Upper lobe of right lung (tissue), 1 donor: ENCODE results near the gene ANKRD63. TPM values are rescaled to one million over a fixed set of nuclear protein-coding genes. Genes with fewer than 3 reads are reported as not detected.

Source experiments
- ATAC-seq: fragments of 200-7000 bp; cut with Tn5 transposase; one replicate; pipeline ENCODE4 v1.9.1; 2020; ENCODE audit warnings: mild to moderate bottlenecking, moderate library complexity
- DNase-seq: peaks from one replicate; pipeline ENCODE4 v3.0.0-alpha.2; 2020
- H3K27ac ChIP-seq: fragments of 200-600 bp; one replicate; pipeline ENCODE4 v1.8.0; 2022
- H3K27me3 ChIP-seq: fragments of 200-600 bp; one replicate; pipeline ENCODE4 v1.8.0; 2022; ENCODE audit warnings: mild to moderate bottlenecking
- H3K36me3 ChIP-seq: fragments of 200-600 bp; one replicate; pipeline ENCODE4 v1.8.0; 2022
- H3K4me1 ChIP-seq: fragments of 200-600 bp; one replicate; pipeline ENCODE4 v1.8.0; 2022
- H3K4me3 ChIP-seq: fragments of 200-600 bp; one replicate; pipeline ENCODE4 v1.8.0; 2022; ENCODE audit warnings: mild to moderate bottlenecking
- H3K9me3 ChIP-seq: fragments of 200-600 bp; one replicate; pipeline ENCODE4 v1.8.0; 2022
- intact Hi-C: fragments of 100-400 bp; cut with DNase I; formaldehyde crosslinking; loops from one replicate; pipeline ENCODE4 v1.11.0; 2022
- total RNA-seq: library from RNA; stranded (reverse); fragmentation: NEBNext Ultra II Directional; extraction: Animal tissue kit (Norgen Biotek cat#: 25700); gene quantifications from one replicate; pipeline ENCODE4 v1.2.1, GENCODE V29; 2021
- TF ChIP-seq, protein P1 (sequence below): fragments of 200-600 bp; IDR thresholded peaks from one replicate; pipeline ENCODE4 v1.8.0; 2022; ENCODE audit warnings: antibody characterized with exemption
- donor health status: DM: no; HTN: yes; CAD: no; lungs with severe emphysema.

The ANKRD63 gene
- total RNA-seq, 1 donor from 2014 or later: not detected

DNA sequence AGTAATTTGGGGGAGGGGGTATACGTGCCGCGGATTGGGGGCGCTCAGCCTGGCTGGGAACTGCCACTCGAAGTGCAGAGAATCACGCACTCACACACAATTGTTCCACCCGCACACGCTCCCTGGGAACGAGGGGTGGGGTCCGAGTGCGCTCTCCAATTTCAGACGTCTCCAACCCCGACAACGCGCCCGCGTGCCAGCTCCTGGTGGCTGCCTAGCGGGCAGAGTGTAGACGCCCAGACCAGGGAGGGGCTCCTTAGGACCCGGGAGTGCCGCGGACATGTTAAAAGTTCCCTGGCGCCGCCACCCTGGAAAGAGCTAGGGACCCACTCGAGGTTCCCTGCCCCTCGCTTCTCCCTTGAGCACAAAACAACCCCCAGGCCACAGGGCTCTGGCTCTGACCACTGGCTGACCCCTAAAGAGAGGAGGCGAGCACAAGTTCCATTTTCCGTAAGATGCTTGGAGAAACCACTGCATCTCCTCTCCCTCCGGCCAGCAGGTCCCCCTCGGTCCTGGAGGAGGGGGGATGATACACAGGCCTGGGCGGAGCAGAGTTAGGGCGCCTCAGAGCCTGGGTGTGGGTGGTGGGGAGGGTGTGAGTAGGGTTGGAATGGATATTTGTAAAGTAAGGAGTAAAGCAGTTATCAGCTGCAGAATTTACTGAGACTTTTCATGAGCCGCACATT is 894 bp upstream of the ANKRD63 start:
- Histone ChIP-seq H3K27me3 (peaks cover 53% of the 10 kb centered on the region), H3K4me1 (peaks cover 39% of the 10 kb centered on the region), H3K4me3 (no peak overlapping the region), H3K27ac (no peak overlapping the region), H3K36me3 (no peaks in the 10 kb centered on the region), H3K9me3 (no peaks in the 10 kb centered on the region)
- TF ChIP-seq, protein P1, sequence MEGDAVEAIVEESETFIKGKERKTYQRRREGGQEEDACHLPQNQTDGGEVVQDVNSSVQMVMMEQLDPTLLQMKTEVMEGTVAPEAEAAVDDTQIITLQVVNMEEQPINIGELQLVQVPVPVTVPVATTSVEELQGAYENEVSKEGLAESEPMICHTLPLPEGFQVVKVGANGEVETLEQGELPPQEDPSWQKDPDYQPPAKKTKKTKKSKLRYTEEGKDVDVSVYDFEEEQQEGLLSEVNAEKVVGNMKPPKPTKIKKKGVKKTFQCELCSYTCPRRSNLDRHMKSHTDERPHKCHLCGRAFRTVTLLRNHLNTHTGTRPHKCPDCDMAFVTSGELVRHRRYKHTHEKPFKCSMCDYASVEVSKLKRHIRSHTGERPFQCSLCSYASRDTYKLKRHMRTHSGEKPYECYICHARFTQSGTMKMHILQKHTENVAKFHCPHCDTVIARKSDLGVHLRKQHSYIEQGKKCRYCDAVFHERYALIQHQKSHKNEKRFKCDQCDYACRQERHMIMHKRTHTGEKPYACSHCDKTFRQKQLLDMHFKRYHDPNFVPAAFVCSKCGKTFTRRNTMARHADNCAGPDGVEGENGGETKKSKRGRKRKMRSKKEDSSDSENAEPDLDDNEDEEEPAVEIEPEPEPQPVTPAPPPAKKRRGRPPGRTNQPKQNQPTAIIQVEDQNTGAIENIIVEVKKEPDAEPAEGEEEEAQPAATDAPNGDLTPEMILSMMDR: no peak
- DNase-seq (no peak), ATAC-seq (no peak)
- intact Hi-C loops: no loop called here

GRCh38 chr15:40282147-40282868 is 556 bp downstream of the ANKRD63 start:
- Histone ChIP-seq H3K36me3 (no peaks in the 10 kb centered on the region), H3K27ac (no peak overlapping the region), H3K27me3 (peaks cover 53% of the 10 kb centered on the region), H3K9me3 (no peaks in the 10 kb centered on the region), H3K4me1 (peaks cover 39% of the 10 kb centered on the region), H3K4me3 (peak overlapping the region; percentile 46)
- intact Hi-C loops: no loop called here
- peak; percentile 55 for ATAC-seq
- peak; percentile 77 for DNase-seq
- TF ChIP-seq, protein P1: peak; percentile 50

- H3K27ac ChIP-seq: no peak overlapping the region
- peak overlapping the region; percentile 46 for H3K4me3 ChIP-seq
- ATAC-seq: no peak
- H3K36me3 ChIP-seq: no peaks in the 10 kb centered on the region
- intact Hi-C loops: no loop called here
- H3K27me3 ChIP-seq: peaks cover 53% of the 10 kb centered on the region
- H3K4me1 ChIP-seq: peaks cover 39% of the 10 kb centered on the region
- no peak for DNase-seq
- H3K9me3 ChIP-seq: no peaks in the 10 kb centered on the region
- TF ChIP-seq, protein P1: no peak
Observed at GRCh38 chr15:40281801-40282146, 1.1 kb downstream of the ANKRD63 start.

GRCh38 chr15:40281057-40281800 is 1.6 kb downstream of the ANKRD63 start:
- peaks cover 53% of the 10 kb centered on the region for H3K27me3 ChIP-seq
- DNase-seq: no peak
- H3K4me3 ChIP-seq: no peak overlapping the region
- intact Hi-C loops: no loop called here
- TF ChIP-seq, protein P1: no peak
- no peak for ATAC-seq
- H3K27ac ChIP-seq: no peak overlapping the region
- H3K9me3 ChIP-seq: no peaks in the 10 kb centered on the region
- no peaks in the 10 kb centered on the region for H3K36me3 ChIP-seq
- H3K4me1 ChIP-seq: peaks cover 39% of the 10 kb centered on the region

DNA sequence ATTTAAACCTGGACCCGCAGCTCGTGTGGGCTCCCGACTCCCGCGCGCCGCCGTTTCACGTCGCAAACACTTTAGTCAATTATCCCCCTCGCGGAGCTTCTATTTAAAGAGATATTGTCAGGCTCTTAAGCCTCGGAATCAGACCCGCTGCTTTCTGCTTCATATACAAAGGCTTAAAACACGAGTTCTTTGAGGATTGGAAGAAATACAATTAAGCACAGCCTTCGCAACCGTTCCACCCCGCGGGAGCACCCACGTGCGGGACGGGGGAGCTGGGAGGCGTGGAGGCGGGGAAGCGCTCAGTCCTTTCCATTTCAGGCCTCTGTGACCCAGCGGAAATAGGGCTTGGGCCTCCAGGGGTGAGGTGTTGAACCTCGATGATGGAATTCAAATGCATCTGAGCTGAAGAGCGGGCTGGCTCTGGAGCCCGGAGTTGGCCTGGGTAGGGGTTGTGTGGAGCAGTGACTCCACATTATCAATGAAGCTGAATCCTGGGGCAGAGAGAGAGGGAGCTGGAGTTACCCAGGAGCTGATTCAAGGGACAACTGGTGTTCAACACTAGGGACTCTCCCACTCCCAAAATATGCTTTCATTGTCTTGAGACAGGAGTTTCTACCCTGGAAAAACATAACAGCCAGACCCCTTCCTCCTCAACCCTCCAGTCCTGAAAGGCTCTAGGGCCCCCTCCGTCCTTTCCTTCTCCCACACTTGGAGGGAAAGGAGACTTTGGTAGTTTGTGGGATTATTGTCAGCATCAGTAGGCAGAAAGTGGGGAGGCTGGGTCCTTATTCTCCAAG is 2.4 kb downstream of the ANKRD63 start:
- ATAC-seq (no peak), DNase-seq (no peak)
- no peak overlapping the region for H3K4me3 ChIP-seq
- H3K9me3 ChIP-seq: no peaks in the 10 kb centered on the region
- TF ChIP-seq, protein P1: no peak
- intact Hi-C loops: no loop called here
- no peak overlapping the region for H3K27ac ChIP-seq
- H3K4me1 ChIP-seq: peaks cover 31% of the 10 kb centered on the region
- peaks cover 53% of the 10 kb centered on the region for H3K27me3 ChIP-seq
- no peaks in the 10 kb centered on the region for H3K36me3 ChIP-seq
